Thoracic aorta (tissue), 2 donors: ENCODE measurements around the gene ERBB4. TPM values are rescaled to one million over a fixed set of nuclear protein-coding genes. Genes with fewer than 3 reads are reported as not detected.

Experiments used
- ATAC-seq: fragments of 150-250 bp; one replicate; pipeline ENCODE4 v1.8.0; 2017; ENCODE audit warnings: low read depth; ENCODE audit not compliant: insufficient number of reproducible peaks, low FRiP score
- DNase-seq: peaks from one replicate; pipeline ENCODE4 v3.0.0-alpha.2; 2020; ENCODE audit warnings: low spot score
- H3K27ac ChIP-seq, 2 donors: fragments of 200-600 bp; sonication (generic); 1 replicate in 1 of 2; 2 replicates in 1 of 2; pipeline ENCODE4 v1.5.1; 2016; ENCODE audit warnings: mild to moderate bottlenecking in 2 of 2, moderate library complexity in 2 of 2
- H3K27me3 ChIP-seq: fragments of 200-600 bp; sonication (generic); replicated peaks from 2 replicates; pipeline ENCODE4 v1.6.0; 2016; ENCODE audit warnings: mild to moderate bottlenecking; ENCODE audit not compliant: insufficient read depth
- H3K36me3 ChIP-seq: fragments of 200-600 bp; sonication (generic); one replicate; pipeline ENCODE4 v1.5.1; 2016
- H3K4me1 ChIP-seq, 2 donors: fragments of 200-600 bp; sonication (generic); 1 replicate in 1 of 2; 2 replicates in 1 of 2; pipeline versions ENCODE4 v1.5.1 to v1.6.0; 2016; ENCODE audit warnings: low read depth in 2 of 2, mild to moderate bottlenecking in 1 of 2; ENCODE audit not compliant: control insufficient read depth in 1 of 2
- H3K4me3 ChIP-seq: fragments of 200-600 bp; sonication (generic); 2 replicates; pipeline ENCODE4 v1.5.1; 2016; ENCODE audit warnings: mild to moderate bottlenecking
- H3K9me3 ChIP-seq: fragments of 200-600 bp; sonication (generic); 2 replicates; pipeline ENCODE4 v1.5.1; 2016
- total RNA-seq, 2 donors: library from RNA; depleted of rRNA; stranded (reverse); fragments of >200 nt; gene quantifications; one replicate each; pipeline versions ENCODE4 v1.1.0 to v1.2.3, GENCODE V29; 2016
- TF ChIP-seq, protein P1 (sequence below): fragments of 200-600 bp; sonication (generic); IDR thresholded peaks from one replicate; pipeline ENCODE4 v1.5.1; 2019; ENCODE audit warnings: antibody characterized with exemption

Gene ERBB4
- total RNA-seq, 2 donors from 2014 or later: 15.7 to 29.3 TPM

DNA sequence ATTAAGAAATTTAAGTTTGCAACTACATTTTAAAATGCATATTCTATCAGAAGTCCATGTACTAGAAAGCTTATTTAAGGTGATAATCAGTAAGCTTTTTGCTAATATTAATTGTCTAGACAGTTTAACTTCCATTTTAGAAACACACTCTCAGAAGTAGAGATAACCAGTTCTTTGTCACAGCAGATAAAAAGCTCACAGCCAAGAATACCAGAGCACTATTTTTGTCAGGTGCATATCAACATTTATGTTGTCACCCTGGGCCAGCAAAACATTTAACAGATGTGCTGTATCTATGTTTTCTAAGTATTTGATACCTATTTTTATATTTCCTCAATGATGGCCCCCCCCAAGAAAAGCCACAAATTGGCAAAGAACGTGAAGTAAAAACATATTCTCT, 192.6 kb downstream of the ERBB4 start:
- no peaks in the 10 kb centered on the region for H3K9me3 ChIP-seq
- H3K36me3 ChIP-seq: no peaks in the 10 kb centered on the region
- H3K4me3 ChIP-seq: no peak overlapping the region
- no peaks in the 10 kb centered on the region for H3K27me3 ChIP-seq
- H3K27ac ChIP-seq: peak overlapping the region; percentile 20 to 65
- ATAC-seq: no peak
- H3K4me1 ChIP-seq: peaks cover 32 to 49% of the 10 kb centered on the region in 2 donors
- DNase-seq: no peak
- TF ChIP-seq, protein P1, sequence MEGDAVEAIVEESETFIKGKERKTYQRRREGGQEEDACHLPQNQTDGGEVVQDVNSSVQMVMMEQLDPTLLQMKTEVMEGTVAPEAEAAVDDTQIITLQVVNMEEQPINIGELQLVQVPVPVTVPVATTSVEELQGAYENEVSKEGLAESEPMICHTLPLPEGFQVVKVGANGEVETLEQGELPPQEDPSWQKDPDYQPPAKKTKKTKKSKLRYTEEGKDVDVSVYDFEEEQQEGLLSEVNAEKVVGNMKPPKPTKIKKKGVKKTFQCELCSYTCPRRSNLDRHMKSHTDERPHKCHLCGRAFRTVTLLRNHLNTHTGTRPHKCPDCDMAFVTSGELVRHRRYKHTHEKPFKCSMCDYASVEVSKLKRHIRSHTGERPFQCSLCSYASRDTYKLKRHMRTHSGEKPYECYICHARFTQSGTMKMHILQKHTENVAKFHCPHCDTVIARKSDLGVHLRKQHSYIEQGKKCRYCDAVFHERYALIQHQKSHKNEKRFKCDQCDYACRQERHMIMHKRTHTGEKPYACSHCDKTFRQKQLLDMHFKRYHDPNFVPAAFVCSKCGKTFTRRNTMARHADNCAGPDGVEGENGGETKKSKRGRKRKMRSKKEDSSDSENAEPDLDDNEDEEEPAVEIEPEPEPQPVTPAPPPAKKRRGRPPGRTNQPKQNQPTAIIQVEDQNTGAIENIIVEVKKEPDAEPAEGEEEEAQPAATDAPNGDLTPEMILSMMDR: no peak

DNA sequence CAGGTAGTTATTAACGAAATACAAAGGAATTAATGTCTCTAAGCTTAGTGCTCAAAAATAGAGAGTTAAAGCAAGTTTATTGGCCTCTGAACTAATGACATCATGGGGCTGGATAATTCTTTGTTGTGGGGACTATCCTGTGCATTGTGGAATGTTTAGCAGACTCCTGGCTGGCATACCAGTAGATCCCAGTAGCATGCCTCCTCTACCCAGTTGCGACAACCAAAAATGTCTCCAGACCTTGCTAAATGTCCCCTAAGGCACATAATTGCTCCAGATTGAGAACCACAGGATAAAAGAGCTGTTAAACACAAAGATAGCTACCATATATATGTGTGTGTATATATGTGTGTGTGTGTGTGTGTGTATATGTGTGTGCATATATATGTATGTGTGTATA, 194.5 kb downstream of the ERBB4 start:
- Histone ChIP-seq H3K9me3 (no peaks in the 10 kb centered on the region), H3K36me3 (no peaks in the 10 kb centered on the region), H3K4me3 (no peak overlapping the region), H3K27ac (peak overlapping the region in 1 of 2 donors; percentile 17), H3K4me1 (peaks cover 20 to 33% of the 10 kb centered on the region in 2 donors), H3K27me3 (no peaks in the 10 kb centered on the region)
- ATAC-seq: no peak
- DNase-seq: no peak
- TF ChIP-seq, protein P1: no peak

DNA sequence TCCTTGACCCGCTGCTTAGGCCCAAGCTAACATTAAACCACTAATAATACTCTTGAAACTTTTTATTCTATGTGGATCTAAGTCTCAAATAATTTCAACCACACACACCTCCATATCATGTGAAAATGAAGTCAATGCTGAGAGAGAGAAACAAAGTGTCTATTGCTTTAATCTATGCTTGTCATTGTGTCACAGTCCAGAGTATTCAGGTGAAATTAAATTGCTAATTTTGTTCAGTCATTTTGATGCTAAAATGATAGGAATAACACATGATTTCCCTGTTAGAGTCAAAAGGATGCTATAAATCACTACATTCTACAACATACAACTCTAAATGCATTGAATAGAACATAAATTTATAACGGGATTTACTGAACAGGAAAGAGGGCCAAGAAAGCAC, 195.4 kb downstream of the ERBB4 start:
- no peaks in the 10 kb centered on the region for H3K9me3 ChIP-seq
- H3K4me1 ChIP-seq: peaks cover 15 to 27% of the 10 kb centered on the region in 2 donors
- TF ChIP-seq, protein P1: no peak
- DNase-seq: no peak
- ATAC-seq: no peak
- no peaks in the 10 kb centered on the region for H3K27me3 ChIP-seq
- H3K36me3 ChIP-seq: no peaks in the 10 kb centered on the region
- peak overlapping the region; percentile 11 to 21 for H3K27ac ChIP-seq
- no peak overlapping the region for H3K4me3 ChIP-seq

DNA sequence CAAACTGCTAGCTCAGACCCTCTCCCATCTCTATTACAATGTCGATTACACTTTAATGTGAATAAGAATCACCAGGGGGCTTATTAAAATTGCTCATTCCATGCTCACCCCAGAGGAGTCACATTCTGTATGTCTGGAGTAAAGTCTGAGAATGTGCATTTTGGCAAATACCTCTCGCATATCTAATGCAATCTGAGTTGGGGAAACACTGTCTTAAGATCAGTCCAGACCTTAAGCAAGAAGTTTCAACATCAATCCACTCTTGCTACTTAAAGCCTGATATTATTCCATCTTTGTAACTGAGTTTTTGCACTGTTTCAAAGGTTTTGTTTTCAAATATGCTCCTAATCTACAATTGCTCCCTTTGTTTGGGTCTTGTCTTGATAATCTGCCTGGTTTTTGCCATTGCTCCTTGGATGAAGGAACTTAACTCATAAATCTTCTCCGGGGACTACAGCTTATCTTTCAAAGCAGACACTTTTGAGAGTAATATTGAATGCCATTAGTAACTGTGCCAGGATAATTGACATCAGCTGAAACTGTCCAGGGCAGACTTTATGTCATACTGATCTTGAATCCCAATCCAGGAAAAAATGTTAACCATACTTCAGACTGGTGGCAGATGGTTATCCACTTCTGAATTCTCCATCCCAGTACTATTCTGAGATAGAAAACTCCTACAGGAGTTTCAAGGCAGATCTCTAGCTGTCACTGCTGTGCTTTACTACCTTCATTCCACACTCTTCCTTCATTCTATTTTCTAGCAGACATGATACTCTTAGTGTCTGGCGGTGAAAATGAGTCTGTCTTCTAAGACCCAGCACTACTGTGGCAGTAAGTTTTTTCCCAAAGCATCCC, 200.9 kb downstream of the ERBB4 start:
- H3K4me1 ChIP-seq: peaks cover 7 to 27% of the 10 kb centered on the region in 2 donors

DNA sequence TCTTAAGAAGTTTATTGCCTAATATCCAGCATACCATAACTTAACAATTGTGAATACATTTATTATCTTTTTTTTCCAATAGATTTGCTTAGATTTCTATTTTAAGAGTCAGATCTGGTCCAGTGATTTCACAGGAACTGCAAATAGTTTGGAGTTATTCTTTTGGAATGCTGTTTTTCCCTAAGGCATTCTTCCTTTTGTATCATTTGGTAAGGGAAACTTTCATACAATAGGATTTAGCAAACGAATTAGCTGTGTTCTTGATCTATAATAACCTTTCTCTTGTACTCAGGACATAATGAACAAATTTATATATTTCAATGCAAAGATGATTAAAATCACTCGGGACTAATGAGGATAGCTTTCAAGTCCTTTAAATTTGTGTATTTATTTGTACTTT, 201.6 kb downstream of the ERBB4 start:
- Histone ChIP-seq H3K4me3 (peak overlapping the region; percentile 28), H3K27ac (peak overlapping the region; percentile 25 to 32), H3K9me3 (no peaks in the 10 kb centered on the region), H3K36me3 (no peaks in the 10 kb centered on the region), H3K27me3 (no peaks in the 10 kb centered on the region), H3K4me1 (peaks cover 7 to 27% of the 10 kb centered on the region in 2 donors)
- no peak for ATAC-seq
- DNase-seq: no peak
- TF ChIP-seq, protein P1: no peak

More for the DNA sequence above, 200.9 kb downstream of the ERBB4 start:
- Histone ChIP-seq H3K36me3 (no peaks in the 10 kb centered on the region), H3K4me3 (no peak overlapping the region), H3K27ac (peak overlapping the region; percentile 24 to 25), H3K9me3 (no peaks in the 10 kb centered on the region), H3K27me3 (no peaks in the 10 kb centered on the region)
- no peak for DNase-seq
- ATAC-seq: no peak
- TF ChIP-seq, protein P1: no peak
